ENCODE results near the gene USP22. TPM values are rescaled to one million over a fixed set of nuclear protein-coding genes. Genes with fewer than 3 reads are reported as not detected.

The USP22 gene
- total and polyA plus RNA-seq, 2 of the 4 experiments (the other 2 are of a cell fraction), result 161 to 319 TPM

GRCh38 chr17:21019976-21020586 is 22.7 kb downstream of the USP22 start:
- no peak overlapping the region for H3K23ac ChIP-seq (ENCODE audit: low read depth, low read length)
- POLR2A ChIA-PET (ENCODE audit: unreplicated experiment), result no interaction called here
- peaks cover 99% of the 10 kb centered on the region for H4K20me1 ChIP-seq (ENCODE audit: insufficient read depth, low read length)
- peaks cover 5% of the 10 kb centered on the region for H3K4me1 ChIP-seq (ENCODE audit: control insufficient read depth, insufficient read depth, low read length)
- H3K56ac ChIP-seq (ENCODE audit: extremely low read depth, insufficient read depth, low read length), result no peak overlapping the region
- no peak overlapping the region for H2AK9ac ChIP-seq (replicated peaks; ENCODE audit: low read depth, low read length, poor library complexity)
- H2AFZ ChIP-seq (replicated peaks; ENCODE audit: low read length, poor library complexity), result no peak overlapping the region
- no peak overlapping the region for H4K8ac ChIP-seq (ENCODE audit: low read depth in 2 of 2, low read length in 2 of 2)
- in situ Hi-C loops (cut with MboI; ENCODE audit: low sequenced_read_pairs) (no loop called here), dilution Hi-C loops (cut with HindIII; ENCODE audit: low sequenced_read_pairs, unreplicated experiment) (no loop called here), intact Hi-C loops (cut with micrococcal nuclease) (no loop called here)
- no peak for TF ChIP-seq FOS (IDR thresholded peaks at IDR 0.05; ENCODE audit: low read depth, low read length)
- no peak for TF ChIP-seq RFX5 (IDR thresholded peaks at IDR 0.05; ENCODE audit: low read depth, low read length)
- peak; percentile 40 for TF ChIP-seq RAD21 (IDR thresholded peaks at IDR 0.05; ENCODE audit: low read length)
- peak; percentile 27; the same call in 1 of the 2 replicates for TF ChIP-seq CTCF (conservative IDR thresholded peaks at IDR 0.05; ENCODE audit: low read depth, low read length)
- peak; percentile 31 for TF ChIP-seq SMC3 (IDR thresholded peaks at IDR 0.05; ENCODE audit: low read depth, low read length)
- no TSS peak for BruUV-seq (replicated peaks)
- no peaks in the 10 kb centered on the region for H3K9me3 ChIP-seq (ENCODE audit: control insufficient read depth, insufficient read depth, low read length)
- DNase-seq (no peak), ATAC-seq (ENCODE audit: low read depth) (peak; percentile 47; the same call in 1 of the 2 replicates)
- peaks cover 74% of the 10 kb centered on the region for H3K36me3 ChIP-seq (ENCODE audit: control insufficient read depth, insufficient read depth, low read length)
- H2AK5ac ChIP-seq (ENCODE audit: low read depth, low read length), result no peak overlapping the region
- peaks cover 16% of the 10 kb centered on the region; the same call in 1 of the 2 replicates for H3K9me1 ChIP-seq (ENCODE audit: insufficient read depth, low read length)
- no peak overlapping the region for H3K27ac ChIP-seq (ENCODE audit: insufficient read depth, low read length)
- no peak overlapping the region for H3K18ac ChIP-seq (ENCODE audit: low read depth, low read length)
- H3K9ac ChIP-seq (ENCODE audit: low read depth, low read length), result no peak overlapping the region
- H4K5ac ChIP-seq (ENCODE audit: low read depth, low read length), result no peak overlapping the region
- no peak overlapping the region for H3K4me2 ChIP-seq (ENCODE audit: low read depth, low read length)
- 82% methylated on average over 5 of the region's 6 CpGs; no CpG with 5 or more reads in 1 of the 2 experiments for WGBS, 2 experiments (ENCODE audit: extremely low coverage in 2 of 2, insufficient read length in 1 of 2)
- no peak overlapping the region for H2BK5ac ChIP-seq (ENCODE audit: low read depth, low read length, poor library complexity, severe bottlenecking)
- CTCF ChIA-PET, result no interaction called here
- H3K14ac ChIP-seq (replicated peaks; ENCODE audit: low read depth, low read length), result no peak overlapping the region
- no peak overlapping the region for H3K4ac ChIP-seq (ENCODE audit: low read depth, low read length)
- H4K91ac ChIP-seq (ENCODE audit: insufficient read depth, low read depth, low read length), result no peak overlapping the region
- H2BK120ac ChIP-seq (ENCODE audit: low read depth, low read length), result no peak overlapping the region
- no peaks in the 10 kb centered on the region for H3K27me3 ChIP-seq (ENCODE audit: control insufficient read depth, insufficient read depth, low read length)
- no peak overlapping the region for H2BK15ac ChIP-seq (ENCODE audit: low read depth, low read length)
- H3K79me1 ChIP-seq (ENCODE audit: low read depth in 1 of 2, low read length in 2 of 2), result peaks cover 43 to 77% of the 10 kb centered on the region in 2 experiments
- H2BK20ac ChIP-seq (ENCODE audit: low read depth, low read length), result no peak overlapping the region
- H3K4me3 ChIP-seq (ENCODE audit: insufficient read depth, low read depth, low read length), result no peak overlapping the region
